H54 (cell line): ENCODE results near the gene RCAN1.

Source experiments
- DNase-seq: peaks from one replicate; pipeline ENCODE4 v3.0.0; 2011; ENCODE audit warnings: low spot score, mixed read lengths; ENCODE audit not compliant: insufficient read length
- FAIRE-seq: peaks from 3 replicates; lab custom pipeline; 2011; peaks lifted over from hg19 to GRCh38; lab: Jason Lieb, UNC
- POLR2A ChIP-seq: IDR thresholded peaks from 2 replicates; pipeline ENCODE4 v1.6.1; 2011; ENCODE audit warnings: low read depth, mild to moderate bottlenecking, low read length

Gene RCAN1

GRCh38 chr21:34543017-34543416, 71.9 kb downstream of the RCAN1 start:
- DNase-seq (no peak), FAIRE-seq (no peak)
- TF ChIP-seq POLR2A, result no peak

- no peak for TF ChIP-seq POLR2A
- no peak for DNase-seq
- FAIRE-seq, result no peak
Observed at GRCh38 chr21:34540206-34540605, 74.7 kb downstream of the RCAN1 start.

GRCh38 chr21:34537838-34538237, 77.1 kb downstream of the RCAN1 start:
- no peak for TF ChIP-seq POLR2A
- no peak for DNase-seq
- no peak for FAIRE-seq

- no peak for TF ChIP-seq POLR2A
- no peak for DNase-seq
- FAIRE-seq, result no peak
Observed at GRCh38 chr21:34536820-34537219, 78.1 kb downstream of the RCAN1 start.

- FAIRE-seq, result no peak
- DNase-seq, result no peak
- no peak for TF ChIP-seq POLR2A
Observed at GRCh38 chr21:34536311-34536710, 78.6 kb downstream of the RCAN1 start.

- TF ChIP-seq POLR2A, result no peak
- no peak for DNase-seq
- no peak for FAIRE-seq
Observed at GRCh38 chr21:34535886-34536285, 79.0 kb downstream of the RCAN1 start.

GRCh38 chr21:34534522-34534921, 80.4 kb downstream of the RCAN1 start:
- TF ChIP-seq POLR2A, result no peak
- FAIRE-seq (no peak), DNase-seq (no peak)

- no peak for DNase-seq
- no peak for FAIRE-seq
- TF ChIP-seq POLR2A, result no peak
Observed at GRCh38 chr21:34533938-34534337, 81.0 kb downstream of the RCAN1 start.

GRCh38 chr21:34531399-34531798, 83.5 kb downstream of the RCAN1 start:
- DNase-seq (no peak), FAIRE-seq (no peak)
- no peak for TF ChIP-seq POLR2A

GRCh38 chr21:34530261-34530660, 84.7 kb downstream of the RCAN1 start:
- TF ChIP-seq POLR2A, result no peak
- DNase-seq (no peak), FAIRE-seq (no peak)

GRCh38 chr21:34528131-34528561, 86.8 kb downstream of the RCAN1 start:
- no peak for TF ChIP-seq POLR2A
- FAIRE-seq, result no peak
- no peak for DNase-seq

- DNase-seq (peak; percentile 78), FAIRE-seq (peak; percentile 76)
- peak; percentile 88 for TF ChIP-seq POLR2A
Observed at GRCh38 chr21:34526618-34527290, 88.2 kb downstream of the RCAN1 start.

GRCh38 chr21:34526241-34526617, 88.7 kb downstream of the RCAN1 start:
- FAIRE-seq (no peak), DNase-seq (no peak)
- no peak for TF ChIP-seq POLR2A

- DNase-seq, result peak; percentile 63
- FAIRE-seq, result no peak
- peak; percentile 56; the same call in 1 of the 2 replicates for TF ChIP-seq POLR2A
Observed at GRCh38 chr21:34524646-34525601, 90.0 kb downstream of the RCAN1 start.
